ENCODE measurements around the gene EID3.

Gene EID3

GRCh38 chr12:104351057-104351983 is 47.8 kb downstream of the EID3 start:
- H3K4me3 ChIP-seq (replicated peaks in 1 of 2; ENCODE audit: low read depth in 2 of 2, low read length in 2 of 2), result no peak overlapping the region
- DNase-seq (ENCODE audit: low read depth in 2 of 2), result no peak
- TF ChIP-seq CTCF (IDR thresholded peaks at IDR 0.05; ENCODE audit: low read depth, low read length), result no peak

GRCh38 chr12:104352106-104352713 is 48.7 kb downstream of the EID3 start:
- DNase-seq (ENCODE audit: low read depth in 2 of 2), result peak; percentile 60 to 67
- no peak for TF ChIP-seq CTCF (IDR thresholded peaks at IDR 0.05; ENCODE audit: low read depth, low read length)

GRCh38 chr12:104353012-104353981 is 49.8 kb downstream of the EID3 start:
- H3K4me3 ChIP-seq (replicated peaks in 1 of 2; ENCODE audit: low read depth in 2 of 2, low read length in 2 of 2), result no peak overlapping the region
- DNase-seq (ENCODE audit: low read depth in 2 of 2), result no peak
- TF ChIP-seq CTCF (IDR thresholded peaks at IDR 0.05; ENCODE audit: low read depth, low read length), result no peak

More at GRCh38 chr12:104352106-104352713, 48.7 kb downstream of the EID3 start:
- no peak overlapping the region for H3K4me3 ChIP-seq (replicated peaks in 1 of 2; ENCODE audit: low read depth in 2 of 2, low read length in 2 of 2)

- no peak for DNase-seq (ENCODE audit: low read depth in 2 of 2)
- no peak for TF ChIP-seq CTCF (IDR thresholded peaks at IDR 0.05; ENCODE audit: low read depth, low read length)
- H3K4me3 ChIP-seq (replicated peaks in 1 of 2; ENCODE audit: low read depth in 2 of 2, low read length in 2 of 2), result no peak overlapping the region
Measured at GRCh38 chr12:104354167-104354867, 50.8 kb downstream of the EID3 start.
